Activated CD8-positive, alpha-beta memory T cell treated with anti-CD3 and anti-CD28 coated beads, Interleukin-2, amount 50 U/mL, for 48 hours (primary cell): ENCODE results near the gene KAT2B.

Experiments used
- DNase-seq: peaks from one replicate; pipeline ENCODE4 v3.0.0-alpha.2; 2020

KAT2B gene

DNA sequence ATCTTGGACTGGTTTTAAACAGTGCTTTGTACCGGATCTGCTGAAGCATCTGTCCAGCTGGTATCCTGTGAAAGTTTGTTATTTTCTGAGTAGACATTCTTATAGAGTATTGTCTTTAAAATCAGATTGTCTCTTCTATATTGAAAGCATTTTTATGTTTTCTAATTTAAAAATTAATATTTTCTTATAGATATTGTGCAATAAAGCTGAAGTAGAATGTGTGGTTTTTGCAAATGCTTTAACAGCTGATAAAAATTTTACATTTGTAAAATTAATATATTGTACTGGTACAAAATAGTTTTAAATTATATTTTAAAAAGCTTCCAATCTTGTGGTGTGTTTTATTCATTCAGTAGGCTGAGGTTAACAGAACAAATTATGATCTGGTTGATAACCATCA is 113.8 kb downstream of the KAT2B start:
- no peak for DNase-seq

DNA sequence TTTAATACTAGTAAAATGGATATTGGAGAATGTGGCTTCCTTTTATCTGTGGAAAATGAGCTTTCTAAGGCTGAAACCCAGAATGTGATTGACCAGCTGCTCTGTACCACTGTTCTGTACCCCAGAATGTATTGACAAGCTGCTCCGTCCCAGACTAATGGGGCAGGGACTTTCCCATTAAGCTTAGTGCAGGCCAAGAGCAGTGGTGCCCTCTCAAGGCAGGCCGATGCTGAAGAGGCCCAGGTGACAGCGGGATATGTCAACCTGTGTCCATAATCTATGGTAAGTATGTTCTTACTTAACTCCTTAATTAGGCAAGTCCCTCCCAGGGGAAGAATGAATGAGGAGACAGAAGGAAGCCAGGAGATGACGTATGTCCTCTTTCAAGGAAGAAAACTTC is 114.7 kb downstream of the KAT2B start:
- no peak for DNase-seq

DNA sequence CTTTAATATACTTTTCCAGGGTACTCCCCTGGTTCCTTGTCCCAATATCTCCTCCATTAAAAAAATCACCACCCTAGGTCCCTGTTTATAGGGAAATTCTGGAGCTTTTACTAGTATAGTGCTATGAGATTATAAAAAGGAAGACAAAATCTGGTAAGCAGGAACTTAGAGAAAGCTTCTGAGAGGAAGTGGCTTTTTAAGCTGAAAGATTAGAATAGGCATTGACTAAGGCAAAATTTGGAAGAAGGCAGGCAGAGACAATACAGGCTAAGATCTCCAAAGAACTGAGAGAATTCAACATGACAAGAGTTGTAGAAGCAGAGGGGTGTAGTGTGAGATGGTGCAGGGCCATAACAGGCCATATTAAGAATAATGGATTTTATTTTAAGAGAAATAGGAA is 120.0 kb downstream of the KAT2B start:
- no peak for DNase-seq

DNA sequence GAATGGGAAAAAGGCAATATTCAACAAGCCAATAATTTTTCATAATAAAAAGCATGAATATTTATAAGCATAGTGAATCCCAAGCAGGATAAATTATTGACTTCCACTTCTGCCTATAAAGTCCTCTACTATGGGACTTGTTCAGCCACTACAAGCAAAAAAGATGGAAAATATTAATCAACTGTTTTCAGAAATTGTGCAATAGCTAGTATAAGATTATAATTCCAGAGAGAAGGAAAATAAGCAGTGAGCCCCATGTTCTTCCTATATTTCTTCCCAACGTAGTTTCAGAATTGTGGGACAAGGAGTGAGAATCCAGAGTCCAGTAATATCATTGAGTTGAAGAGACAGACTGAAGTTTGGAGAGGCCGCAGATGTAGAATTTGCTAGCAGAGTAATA is 121.5 kb downstream of the KAT2B start:
- no peak for DNase-seq

DNA sequence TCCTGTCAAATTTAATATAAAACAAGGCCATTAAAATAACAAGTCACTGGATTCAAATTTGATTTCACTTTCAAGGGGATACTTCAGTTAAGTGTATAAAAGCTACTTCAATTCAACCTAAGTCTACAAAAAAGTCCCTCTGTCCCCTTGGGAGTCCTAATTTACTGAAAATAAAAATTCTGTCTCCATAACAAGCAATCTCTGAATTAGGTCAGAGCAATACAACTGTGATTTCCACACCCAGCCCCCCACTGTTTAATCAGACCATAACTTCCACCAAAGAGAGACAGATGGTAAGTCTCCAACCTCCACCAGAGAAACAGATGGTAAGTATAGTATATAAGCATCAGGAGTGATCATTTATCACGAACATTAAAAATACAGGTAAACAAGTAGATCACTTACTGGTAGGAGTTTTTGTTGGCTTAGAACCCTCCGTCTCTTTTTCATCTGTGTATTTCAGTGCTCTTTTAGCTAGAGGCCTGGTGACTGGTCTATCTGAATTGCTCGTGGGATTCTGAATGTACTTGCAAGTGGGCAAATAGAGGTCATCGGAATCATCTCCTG is 133.7 kb downstream of the KAT2B start:
- no peak for DNase-seq

DNA sequence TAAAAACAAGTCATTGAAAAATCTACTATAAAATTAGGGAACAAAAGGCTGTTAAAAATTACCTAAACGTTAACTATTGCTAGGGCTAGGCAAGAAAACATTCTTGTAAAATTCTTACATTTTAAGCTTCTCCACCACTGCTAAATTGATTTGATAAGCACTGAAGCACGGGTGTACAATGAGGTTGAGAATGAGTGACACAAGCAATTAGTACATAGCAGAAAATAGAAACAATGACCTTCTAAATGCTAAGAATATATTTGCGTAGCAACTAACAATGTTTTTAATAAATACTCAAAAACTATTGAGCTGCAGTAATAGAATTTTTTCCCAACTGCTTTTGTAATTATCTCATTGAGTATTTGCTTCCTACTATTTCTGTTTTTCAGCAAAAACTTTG is 141.0 kb downstream of the KAT2B start:
- DNase-seq, result no peak

DNA sequence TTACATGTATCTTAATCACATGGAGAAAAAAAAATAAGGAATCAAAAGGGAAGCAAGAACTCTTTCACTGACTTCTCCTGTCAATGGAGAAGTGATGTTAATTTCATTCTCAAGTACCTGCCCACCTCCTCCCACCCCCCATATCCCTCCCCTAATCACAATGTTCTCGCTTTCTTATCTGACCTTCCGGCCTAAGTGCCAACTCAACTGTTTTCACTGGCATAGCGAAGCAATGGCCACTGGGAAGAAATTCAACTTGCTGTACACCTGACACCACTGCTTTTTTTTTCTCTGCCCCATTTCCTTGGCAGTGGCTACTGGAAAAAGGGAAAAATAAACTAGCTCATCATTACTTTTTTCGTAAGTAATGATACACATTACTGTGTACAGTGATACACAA is 142.0 kb downstream of the KAT2B start:
- no peak for DNase-seq

DNA sequence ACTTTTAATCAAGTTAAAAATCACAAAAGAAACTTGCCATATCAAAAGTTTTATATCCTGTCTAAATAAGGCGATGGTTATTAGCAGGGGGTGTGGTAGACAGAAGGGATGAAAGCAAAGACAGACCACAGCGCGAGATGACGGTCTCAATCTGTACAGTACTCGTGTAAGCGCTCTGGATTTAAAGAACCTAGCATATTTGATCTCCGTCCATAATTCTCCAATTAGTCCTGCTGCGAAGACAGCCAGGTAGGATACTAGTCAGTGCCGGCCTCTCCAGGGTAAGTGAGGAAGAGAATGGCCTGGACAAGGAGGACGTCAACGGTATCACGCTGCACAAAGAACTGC is 145.1 kb downstream of the KAT2B start:
- no peak for DNase-seq

DNA sequence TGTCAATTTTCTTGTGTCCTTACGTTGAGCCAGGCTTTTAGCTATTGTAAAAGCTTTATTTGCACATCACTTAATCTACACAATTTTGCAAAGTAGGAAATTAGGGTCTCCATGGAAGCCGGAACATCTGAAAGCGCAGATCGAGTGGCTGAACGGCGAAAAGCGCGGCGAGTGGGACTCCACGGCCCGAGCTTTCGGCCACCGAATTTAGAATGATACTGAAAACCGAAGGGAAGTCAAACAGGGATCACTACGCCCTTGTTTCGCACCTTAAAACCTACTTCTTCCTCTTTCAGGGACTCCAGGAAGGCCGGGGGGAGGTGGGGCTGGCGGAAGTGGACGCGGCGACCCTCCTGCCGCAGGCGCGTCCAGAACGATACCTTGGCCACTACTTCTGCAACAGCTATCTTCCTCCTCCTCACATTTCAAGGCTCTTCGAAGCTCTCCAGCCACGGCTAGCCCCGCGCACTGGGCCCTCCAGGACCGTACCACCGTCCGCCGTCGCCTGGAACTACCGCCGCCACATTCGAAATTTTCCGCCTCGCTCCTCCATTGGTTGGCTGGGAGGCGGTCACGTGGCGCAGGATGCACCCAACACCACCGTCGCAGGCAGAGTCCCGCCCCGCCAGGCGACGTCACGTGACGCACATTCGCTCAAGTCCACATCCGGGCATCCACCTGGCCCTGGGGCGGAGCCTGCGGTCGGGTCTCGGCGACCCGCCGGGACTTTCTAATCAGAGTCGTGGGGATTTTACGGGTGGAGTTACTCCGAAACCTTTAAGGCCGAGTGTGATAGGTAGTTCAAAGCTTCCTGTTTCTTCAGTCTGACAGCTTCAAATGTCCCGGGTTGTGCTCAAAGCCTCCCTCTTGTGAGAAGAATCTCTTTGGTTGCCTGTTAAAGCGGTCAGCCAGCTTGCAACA is 145.7 kb downstream of the KAT2B start, which contains the start of gene SGO1:
TSS of gene SGO1 (minus strand) at position 528 of the 921 bp plus-strand sequence. CDS start 2,179 bp downstream, outside the sequence.
- peak; percentile 99 for DNase-seq

DNA sequence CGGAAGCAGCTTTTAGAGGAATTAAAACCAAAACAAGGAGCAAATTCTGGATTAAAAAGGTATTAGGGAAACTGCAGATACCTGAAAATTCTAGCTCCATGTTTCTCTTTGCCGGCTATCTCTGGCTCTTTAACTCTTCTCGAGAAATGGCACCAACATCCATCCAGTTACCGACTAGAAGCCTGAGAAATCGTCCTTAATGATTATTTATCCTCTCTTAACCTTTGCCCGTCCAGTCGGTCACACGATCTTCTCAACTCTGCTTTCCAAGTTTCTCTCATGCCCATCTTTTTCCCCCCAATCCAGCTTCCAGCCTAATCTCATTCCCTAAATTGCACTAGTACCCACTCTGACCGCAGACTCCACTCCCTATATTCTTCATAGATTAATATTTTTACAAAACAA is 146.4 kb downstream of the KAT2B start:
- no peak for DNase-seq

DNA sequence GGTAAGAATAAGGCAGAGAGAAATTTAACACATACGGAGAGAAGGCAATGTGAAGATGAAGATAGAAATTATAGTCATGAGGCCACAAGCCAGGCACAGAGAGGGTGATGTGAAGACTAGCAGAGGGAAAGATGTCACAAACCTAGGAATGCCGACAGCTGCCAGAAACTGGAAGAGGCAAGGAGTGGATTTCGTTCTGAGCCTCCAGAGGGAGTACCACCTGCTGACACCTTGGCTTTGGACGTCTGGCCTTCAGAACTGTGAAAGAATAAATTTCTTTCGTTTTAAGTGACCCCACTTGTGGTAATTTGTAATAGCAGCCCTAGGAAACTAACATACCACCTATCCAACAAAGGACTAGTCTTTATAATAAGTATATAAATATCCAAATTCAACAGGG is 150.7 kb downstream of the KAT2B start:
- no peak for DNase-seq

DNA sequence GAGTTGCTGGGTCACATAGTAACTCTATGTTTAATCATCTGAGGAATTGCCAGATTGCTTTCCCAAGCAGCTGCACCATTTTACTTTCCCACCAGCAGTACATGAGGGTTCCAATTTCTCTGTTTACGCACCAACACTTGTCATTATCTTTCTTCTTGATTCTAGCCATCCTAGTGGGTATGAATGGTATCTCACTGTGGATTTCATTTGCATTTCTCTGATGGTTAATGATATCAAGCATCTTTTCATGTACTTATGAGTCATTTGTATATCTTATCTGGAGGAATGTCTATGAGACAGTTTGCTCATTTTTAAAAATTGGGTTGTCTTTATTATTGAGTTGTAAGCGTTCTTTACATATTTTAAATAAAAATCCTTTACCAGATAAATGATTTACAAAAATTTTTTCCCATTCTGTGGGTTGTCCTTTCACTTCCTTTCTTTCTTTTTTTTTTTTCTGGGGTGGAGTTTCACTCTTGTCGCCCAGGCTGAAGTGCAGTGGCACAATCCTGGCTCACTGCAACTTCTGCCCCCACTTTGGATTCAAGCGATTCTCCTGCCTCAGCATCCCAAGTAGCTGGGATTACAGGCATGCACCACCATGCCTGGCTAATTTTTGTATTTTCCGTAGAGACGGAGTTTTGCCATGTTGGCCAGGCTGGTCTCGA is 154.7 kb downstream of the KAT2B start:
- no peak for DNase-seq

DNA sequence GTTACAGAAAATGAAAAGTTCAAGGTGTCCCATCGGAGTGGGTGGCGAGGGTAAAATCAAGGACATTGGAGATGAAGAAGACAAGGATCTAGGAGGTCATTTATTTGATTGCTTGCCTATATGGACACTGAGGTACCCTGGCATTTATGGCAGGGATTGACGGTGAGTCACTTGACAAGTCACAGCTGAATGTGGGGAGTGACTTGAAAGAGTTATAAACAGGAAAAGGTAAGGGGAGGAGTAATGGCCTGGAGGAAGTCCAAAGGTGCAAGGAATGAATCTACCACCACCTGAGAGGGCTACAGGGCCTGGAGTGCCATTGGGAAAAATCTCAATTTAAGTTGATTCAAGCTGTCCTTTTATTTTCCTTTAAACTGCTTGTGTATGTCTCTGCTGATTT is 157.5 kb downstream of the KAT2B start:
- DNase-seq, result no peak

DNA sequence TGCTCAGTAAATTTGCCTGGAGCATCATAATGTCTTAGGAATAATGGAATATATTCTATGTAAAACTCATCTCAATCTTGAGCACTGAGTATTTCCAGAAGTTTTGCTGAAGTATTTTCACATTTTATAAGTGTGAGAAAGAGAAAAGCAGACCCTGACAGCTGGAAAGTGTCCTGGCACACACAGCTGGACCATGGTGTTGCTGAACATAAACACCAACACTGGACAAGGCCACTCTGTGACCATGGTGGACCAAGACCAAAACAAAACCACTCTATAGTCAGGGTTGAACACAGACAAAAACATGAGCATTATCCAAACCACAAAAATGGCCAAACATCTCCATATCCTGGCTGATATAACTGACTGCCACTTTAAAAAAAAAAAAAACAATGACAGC is 160.9 kb downstream of the KAT2B start:
- DNase-seq, result no peak
